ENCODE data around the gene PCDHGA1. TPM values are rescaled to one million over a fixed set of nuclear protein-coding genes. Genes with fewer than 3 reads are reported as not detected.
A peak's percentile ranks its signal among the peaks of the same experiment; 100 is the strongest.
"Not testable (repeated sequence)": the region's sequence is repeated elsewhere in the genome, so short reads cannot be mapped to it uniquely, and the experiment has no call there.

The PCDHGA1 gene
- total RNA-seq, 1 experiment from 2014 or later = 0.64 TPM

- no peaks in the 10 kb centered on the region for H3K4me1 ChIP-seq
- DNase-seq = no peak
- H3K36me3 ChIP-seq (ENCODE audit: control insufficient read depth, insufficient read depth, low read length) = no peaks in the 10 kb centered on the region
- H3K4me3 ChIP-seq (ENCODE audit: low read depth, low read length) = no peak overlapping the region
- H3K9me3 ChIP-seq = no peaks in the 10 kb centered on the region
- ChIA-PET POLR2A (no interaction called here), CTCF (no interaction called here)
- TF ChIP-seq, protein P1, sequence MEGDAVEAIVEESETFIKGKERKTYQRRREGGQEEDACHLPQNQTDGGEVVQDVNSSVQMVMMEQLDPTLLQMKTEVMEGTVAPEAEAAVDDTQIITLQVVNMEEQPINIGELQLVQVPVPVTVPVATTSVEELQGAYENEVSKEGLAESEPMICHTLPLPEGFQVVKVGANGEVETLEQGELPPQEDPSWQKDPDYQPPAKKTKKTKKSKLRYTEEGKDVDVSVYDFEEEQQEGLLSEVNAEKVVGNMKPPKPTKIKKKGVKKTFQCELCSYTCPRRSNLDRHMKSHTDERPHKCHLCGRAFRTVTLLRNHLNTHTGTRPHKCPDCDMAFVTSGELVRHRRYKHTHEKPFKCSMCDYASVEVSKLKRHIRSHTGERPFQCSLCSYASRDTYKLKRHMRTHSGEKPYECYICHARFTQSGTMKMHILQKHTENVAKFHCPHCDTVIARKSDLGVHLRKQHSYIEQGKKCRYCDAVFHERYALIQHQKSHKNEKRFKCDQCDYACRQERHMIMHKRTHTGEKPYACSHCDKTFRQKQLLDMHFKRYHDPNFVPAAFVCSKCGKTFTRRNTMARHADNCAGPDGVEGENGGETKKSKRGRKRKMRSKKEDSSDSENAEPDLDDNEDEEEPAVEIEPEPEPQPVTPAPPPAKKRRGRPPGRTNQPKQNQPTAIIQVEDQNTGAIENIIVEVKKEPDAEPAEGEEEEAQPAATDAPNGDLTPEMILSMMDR (IDR thresholded peaks at IDR 0.05; ENCODE audit: insufficient read depth in 1 of 2, low read depth in 1 of 2, low read length in 1 of 2, severe bottlenecking in 1 of 2, unreplicated experiment in 1 of 2) = no peak
- no peaks in the 10 kb centered on the region for H3K27me3 ChIP-seq (replicated peaks; ENCODE audit: control insufficient read depth, insufficient read depth, low read length)
- no peaks in the 10 kb centered on the region for H3K36me3 Mint-ChIP-seq (ENCODE audit: insufficient read depth, unreplicated experiment)
- no peak overlapping the region for H3K27ac Mint-ChIP-seq (ENCODE audit: unreplicated experiment)
- BruUV-seq (replicated peaks) = no TSS peak
- intact Hi-C loops (cut with micrococcal nuclease; ENCODE audit: unreplicated experiment) = no loop called here
- H3K9me3 Mint-ChIP-seq (ENCODE audit: unreplicated experiment) = peaks cover 19% of the 10 kb centered on the region
- H3K4me1 Mint-ChIP-seq (ENCODE audit: low read depth, unreplicated experiment) = no peaks in the 10 kb centered on the region
- no peaks in the 10 kb centered on the region for H3K27me3 Mint-ChIP-seq (ENCODE audit: insufficient read depth, unreplicated experiment)
- no peak overlapping the region for H3K4me3 Mint-ChIP-seq (ENCODE audit: unreplicated experiment)
These were observed 63.0 kb downstream of the PCDHGA1 start for GRCh38 chr5:141393267-141393666.

GRCh38 chr5:141394401-141395187 lies 64.3 kb downstream of the PCDHGA1 start:
- H3K4me3 Mint-ChIP-seq (ENCODE audit: unreplicated experiment); POLR2A ChIA-PET; intact Hi-C loops (cut with micrococcal nuclease; ENCODE audit: unreplicated experiment); H3K4me3 ChIP-seq (ENCODE audit: low read depth, low read length); H3K4me1 ChIP-seq; H3K36me3 ChIP-seq (ENCODE audit: control insufficient read depth, insufficient read depth, low read length); H3K4me1 Mint-ChIP-seq (ENCODE audit: low read depth, unreplicated experiment); H3K36me3 Mint-ChIP-seq (ENCODE audit: insufficient read depth, unreplicated experiment); H3K9me3 Mint-ChIP-seq (ENCODE audit: unreplicated experiment); H3K27ac Mint-ChIP-seq (ENCODE audit: unreplicated experiment); H3K27me3 Mint-ChIP-seq (ENCODE audit: insufficient read depth, unreplicated experiment); BruUV-seq (replicated peaks); DNase-seq; H3K27me3 ChIP-seq (replicated peaks; ENCODE audit: control insufficient read depth, insufficient read depth, low read length); CTCF ChIA-PET: not testable (repeated sequence)
- H3K9me3 ChIP-seq = peaks cover 12% of the 10 kb centered on the region

DNA sequence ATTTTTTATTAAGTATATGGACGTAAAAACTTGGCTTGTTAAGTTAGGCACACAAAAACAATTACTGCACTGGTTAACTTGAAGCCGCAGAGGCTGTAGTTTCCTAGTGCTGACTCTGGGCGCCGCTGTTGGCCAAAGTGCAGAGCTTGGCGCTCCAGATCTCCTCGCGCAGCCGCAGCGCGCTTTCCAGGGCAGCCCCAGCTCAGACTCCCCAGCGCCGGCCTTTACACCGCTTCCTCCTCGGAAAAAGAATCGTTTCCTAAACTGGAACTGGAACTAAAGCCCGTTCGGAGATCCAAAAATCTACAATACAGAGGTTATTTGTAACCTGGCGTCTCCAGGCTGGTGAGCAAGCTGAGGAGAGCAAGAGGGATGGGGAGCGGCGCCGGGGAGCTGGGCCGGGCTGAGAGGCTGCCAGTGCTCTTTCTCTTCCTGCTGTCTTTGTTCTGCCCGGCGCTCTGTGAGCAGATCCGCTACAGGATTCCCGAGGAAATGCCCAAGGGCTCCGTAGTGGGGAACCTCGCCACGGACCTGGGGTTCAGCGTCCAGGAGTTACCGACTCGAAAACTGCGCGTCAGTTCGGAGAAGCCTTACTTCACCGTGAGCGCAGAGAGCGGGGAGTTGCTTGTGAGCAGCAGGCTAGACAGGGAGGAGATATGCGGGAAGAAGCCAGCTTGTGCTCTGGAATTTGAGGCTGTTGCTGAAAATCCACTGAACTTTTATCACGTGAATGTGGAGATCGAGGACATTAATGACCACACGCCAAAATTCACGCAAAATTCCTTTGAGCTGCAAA lies 67.6 kb downstream of the PCDHGA1 start, which contains the start of gene PCDHGB5:
Gene PCDHGB5, plus strand, starts transcription at position 192 of the 796 bp plus-strand sequence. Its CDS starts 181 bp downstream, at position 373.
- BruUV-seq (replicated peaks); H3K36me3 Mint-ChIP-seq (ENCODE audit: insufficient read depth, unreplicated experiment); H3K36me3 ChIP-seq (ENCODE audit: control insufficient read depth, insufficient read depth, low read length); H3K4me1 Mint-ChIP-seq (ENCODE audit: low read depth, unreplicated experiment); H3K27me3 Mint-ChIP-seq (ENCODE audit: insufficient read depth, unreplicated experiment); H3K27me3 ChIP-seq (replicated peaks; ENCODE audit: control insufficient read depth, insufficient read depth, low read length); H3K27ac Mint-ChIP-seq (ENCODE audit: unreplicated experiment); H3K4me1 ChIP-seq: not testable (repeated sequence)
- TF ChIP-seq, protein P1 (IDR thresholded peaks at IDR 0.05; ENCODE audit: insufficient read depth in 1 of 2, low read depth in 1 of 2, low read length in 1 of 2, severe bottlenecking in 1 of 2, unreplicated experiment in 1 of 2) = peak; percentile 58 to 66
- H3K4me3 Mint-ChIP-seq (ENCODE audit: unreplicated experiment) = peak within 1 kb of the TSS; percentile 69
- H3K9me3 Mint-ChIP-seq (ENCODE audit: unreplicated experiment) = peaks cover 11% of the 10 kb centered on the region
- intact Hi-C loops (cut with micrococcal nuclease; ENCODE audit: unreplicated experiment) = loop anchor here (1.0 kb wide), 1 partner anchor 159 kb away; no protein-coding TSS in a partner anchor
- Histone ChIP-seq H3K4me3 (ENCODE audit: low read depth, low read length) (peak within 1 kb of the TSS; percentile 47), H3K9me3 (peaks cover 17% of the 10 kb centered on the region)
- ChIA-PET POLR2A (interaction anchor here (1.3 kb wide), 1 partner anchor 167 kb away, joined by 3 read pairs; no protein-coding TSS in a partner anchor), CTCF (interaction anchor here (0.6 to 2.1 kb wide), 10 partner anchors 9 to 175 kb away, joined by 3 to 17 read pairs (median 5); partner anchors contain the start of genes PCDHB14, PCDHGB1 and PCDHGB3)
- peak; percentile 60 to 70 for DNase-seq
